Fibroblast of lung (primary cell): Measurements from ENCODE around the gene PATJ. TPM values are rescaled to one million over a fixed set of nuclear protein-coding genes. Genes with fewer than 3 reads are reported as not detected.
"Not testable (repeated sequence)": the region's sequence is repeated elsewhere in the genome, so short reads cannot be mapped to it uniquely, and the experiment has no call there.

Experiments
- DNase-seq, 2 donors: peaks; one replicate each; pipeline versions ENCODE4 v3.0.0 to v3.0.0-alpha.2; 2010; ENCODE audit warnings: low read depth in 2 of 2
- H2AFZ ChIP-seq: 2 replicates; pipeline ENCODE4 v1.5.1; 2012; ENCODE audit warnings: low read length, control low read depth, inconsistent platforms
- H3K27ac ChIP-seq: 2 replicates; pipeline ENCODE4 v1.5.1; 2011; ENCODE audit warnings: low read length, control low read depth; ENCODE audit not compliant: insufficient read depth
- H3K27me3 ChIP-seq: 2 replicates; pipeline ENCODE4 v1.5.1; 2011; ENCODE audit warnings: mild to moderate bottlenecking, low read length; ENCODE audit not compliant: control insufficient read depth, insufficient read depth
- H3K36me3 ChIP-seq: 2 replicates; pipeline ENCODE4 v1.5.1; 2011; ENCODE audit warnings: low read length; ENCODE audit not compliant: control insufficient read depth, insufficient read depth
- H3K4me1 ChIP-seq: 2 replicates; pipeline ENCODE4 v1.5.1; 2011; ENCODE audit warnings: low read length; ENCODE audit not compliant: control insufficient read depth, insufficient read depth; ENCODE audit errors: extremely low read depth
- H3K4me2 ChIP-seq: 2 replicates; pipeline ENCODE4 v1.5.1; 2011; ENCODE audit warnings: low read length, control low read depth; ENCODE audit not compliant: insufficient read depth; ENCODE audit errors: extremely low read depth
- H3K4me3 ChIP-seq, 4 experiments: fragments of 200-600 bp in 1 of 4; sonication (generic) in 1 of 4; replicated peaks in 1 of 4; 2 replicates each; pipeline ENCODE4 v1.5.1; 2011 to 2016; ENCODE audit warnings: low read length in 4 of 4, low read depth in 3 of 4, mild to moderate bottlenecking in 3 of 4, control low read depth in 2 of 4, inconsistent platforms in 1 of 4, mixed read lengths in 1 of 4; ENCODE audit not compliant: insufficient read depth in 1 of 4; ENCODE audit errors: control extremely low read depth in 1 of 4
- H3K79me2 ChIP-seq: 2 replicates; pipeline ENCODE4 v1.5.1; 2012; ENCODE audit warnings: mild to moderate bottlenecking, low read length, inconsistent platforms; ENCODE audit not compliant: control insufficient read depth, insufficient read depth
- H3K9ac ChIP-seq: 2 replicates; pipeline ENCODE4 v1.5.1; 2011; ENCODE audit warnings: mild to moderate bottlenecking, low read length, control low read depth; ENCODE audit not compliant: insufficient read depth
- H3K9me3 ChIP-seq: 2 replicates; pipeline ENCODE4 v1.5.1; 2012; ENCODE audit warnings: low read depth, low read length; ENCODE audit not compliant: control insufficient read depth, insufficient read depth
- H4K20me1 ChIP-seq: 2 replicates; pipeline ENCODE4 v1.5.1; 2011; ENCODE audit warnings: low read length; ENCODE audit not compliant: control insufficient read depth, insufficient read depth; ENCODE audit errors: extremely low read depth
- CTCF ChIP-seq, 2 donors: IDR thresholded peaks in 1 of 2; conservative IDR thresholded peaks in 1 of 2; 1 replicate in 1 of 2; 2 replicates in 1 of 2; pipeline ENCODE4 v1.5.1; 2011 to 2012; ENCODE audit warnings: low read length in 2 of 2, control low read depth in 1 of 2, inconsistent platforms in 1 of 2, low read depth in 1 of 2, mild to moderate bottlenecking in 1 of 2
- EZH2 ChIP-seq: IDR thresholded peaks from 2 replicates; pipeline ENCODE4 v1.5.1; 2012; ENCODE audit warnings: low read length, control low read depth, mild to moderate bottlenecking; ENCODE audit errors: missing control alignments
- polyA plus RNA-seq, 2 donors: library from polyadenylated mRNA; depleted of rRNA in 1 of 2; stranded (reverse) in 1 of 2; unstranded in 1 of 2; fragments of >200 nt; gene quantifications; 2 replicates each; pipeline ENCODE4 v1.2.1, GENCODE V29; 2011 to 2012; ENCODE audit warnings: missing spikeins in 1 of 2
- total RNA-seq: library from RNA; depleted of rRNA; stranded (reverse); fragments of >200 nt; gene quantifications from 2 replicates; pipeline ENCODE4 v1.2.1, GENCODE V29; 2014

The PATJ gene
- total and polyA plus RNA-seq, 2 donors (not counting 1 experiment from before 2014, with no cell fraction given): 2.5 to 12.4 TPM

DNA sequence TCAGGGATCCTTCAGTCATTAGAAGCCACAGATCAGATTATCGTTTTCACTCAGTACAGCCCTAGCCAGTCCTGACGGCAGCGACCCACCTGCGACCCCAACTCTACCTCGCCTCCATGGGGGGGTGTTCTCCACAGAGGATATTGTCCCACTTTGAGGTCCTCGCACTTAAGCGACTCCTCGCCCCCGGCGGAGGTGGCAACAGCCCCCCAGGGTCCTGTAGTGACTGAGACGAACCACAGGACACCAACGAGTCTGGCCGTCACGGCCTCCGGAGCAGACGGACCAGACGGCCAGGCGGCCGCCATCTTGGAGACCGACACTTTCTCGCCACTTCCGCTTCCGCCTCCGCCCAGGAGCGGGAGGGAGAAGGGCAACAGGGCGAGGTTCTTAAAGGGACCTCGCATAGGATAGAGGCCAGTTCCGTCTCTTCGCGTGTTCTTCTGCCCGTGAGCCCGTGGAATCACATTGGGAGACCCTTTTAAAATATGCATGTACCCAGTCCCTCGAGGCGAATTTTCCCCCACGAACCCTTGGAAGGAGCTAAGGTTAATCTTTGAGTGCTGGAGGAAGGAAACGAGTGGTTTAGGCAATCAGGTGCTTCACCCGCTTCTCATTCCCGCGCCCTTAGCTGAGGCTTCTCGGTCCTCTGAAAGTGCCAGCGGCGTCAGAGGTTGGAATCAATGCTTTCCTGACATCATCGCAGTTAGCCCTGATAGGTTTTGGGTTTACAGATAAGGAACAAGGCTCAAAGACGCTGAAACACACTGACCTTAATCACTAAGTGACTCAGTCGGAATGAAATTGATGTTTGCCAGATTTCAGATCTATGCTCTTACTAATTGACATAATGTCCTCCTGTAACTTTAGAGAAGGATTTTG, 17.2 kb upstream of the PATJ start, which contains the start of gene TM2D1:
Gene TM2D1, minus strand, starts transcription at position 329 of the 882 bp plus-strand sequence. Its CDS starts 21 bp downstream, at position 308.
- peak within 1 kb of the TSS; percentile 100 for H3K4me2 ChIP-seq
- no peak for TF ChIP-seq EZH2
- no peak for TF ChIP-seq CTCF (conservative IDR thresholded peaks at IDR 0.05 in 1 of 2, IDR thresholded peaks at IDR 0.05 in 1 of 2; ENCODE audit: low read depth in 1 of 2, low read length in 2 of 2)
- H3K9ac ChIP-seq: peak within 1 kb of the TSS; percentile 99
- peaks cover 28% of the 10 kb centered on the region for H3K79me2 ChIP-seq
- H2AFZ ChIP-seq: peak within 1 kb of the TSS; percentile 100
- H3K27me3 ChIP-seq: no peaks in the 10 kb centered on the region
- peak within 1 kb of the TSS; percentile 85 to 100 (median 98) for H3K4me3 ChIP-seq
- no peaks in the 10 kb centered on the region for H4K20me1 ChIP-seq
- peak within 1 kb of the TSS; percentile 100 for H3K27ac ChIP-seq
- H3K36me3 ChIP-seq: no peaks in the 10 kb centered on the region
- peak; percentile 86 to 88 for DNase-seq
- no peaks in the 10 kb centered on the region for H3K4me1 ChIP-seq
- H3K9me3 ChIP-seq: no peaks in the 10 kb centered on the region

DNA sequence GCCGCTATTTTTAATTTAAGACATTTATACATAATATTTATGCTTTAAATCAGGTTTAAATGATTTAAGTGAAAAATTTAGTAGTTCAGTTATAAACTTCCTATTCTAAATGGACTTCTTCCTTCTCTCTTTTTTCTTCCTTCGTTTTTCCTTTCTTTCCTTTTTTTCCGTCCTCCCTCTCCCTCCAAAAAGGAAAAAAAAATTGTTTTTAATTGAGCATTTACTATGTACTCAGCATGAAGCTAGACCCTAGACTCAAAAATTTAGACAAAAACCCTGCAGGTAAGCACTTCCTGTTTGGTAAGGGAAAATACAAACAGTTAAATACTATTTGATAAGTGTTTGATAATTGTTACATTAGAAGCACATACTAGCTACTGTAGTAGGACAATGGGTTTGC, 14.7 kb upstream of the PATJ start:
- no peak for DNase-seq
- peaks cover 23% of the 10 kb centered on the region for H3K79me2 ChIP-seq
- H2AFZ ChIP-seq: no peak overlapping the region
- TF ChIP-seq CTCF (conservative IDR thresholded peaks at IDR 0.05 in 1 of 2, IDR thresholded peaks at IDR 0.05 in 1 of 2; ENCODE audit: low read depth in 1 of 2, low read length in 2 of 2) (no peak), EZH2 (no peak)
- no peaks in the 10 kb centered on the region for H3K4me1 ChIP-seq
- H3K4me2 ChIP-seq: no peak overlapping the region
- no peaks in the 10 kb centered on the region for H4K20me1 ChIP-seq
- H3K9me3 ChIP-seq: no peaks in the 10 kb centered on the region
- H3K9ac ChIP-seq: no peak overlapping the region
- H3K36me3 ChIP-seq: no peaks in the 10 kb centered on the region
- H3K4me3 ChIP-seq: no peak overlapping the region
- H3K27me3 ChIP-seq: no peaks in the 10 kb centered on the region
- H3K27ac ChIP-seq: no peak overlapping the region

DNA sequence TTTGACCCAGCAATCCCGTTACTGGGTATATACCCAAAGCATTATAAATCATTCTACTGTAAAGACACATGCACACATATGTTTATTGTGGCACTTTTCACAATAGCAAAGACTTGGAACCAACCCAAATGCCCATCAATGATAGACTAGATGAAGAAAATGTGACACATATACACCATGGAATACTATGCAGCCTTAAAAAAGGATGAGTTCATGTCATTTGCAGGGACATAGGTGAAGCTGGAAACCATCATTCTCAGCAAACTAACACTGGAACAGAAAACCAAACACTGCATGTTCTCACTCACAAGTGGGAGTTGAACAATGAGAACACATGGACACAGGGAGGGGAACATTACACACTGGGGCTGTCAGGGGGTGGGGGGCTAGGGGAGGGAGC, 11.6 kb upstream of the PATJ start:
- not testable (repeated sequence) for H3K79me2 ChIP-seq, H3K36me3 ChIP-seq, H3K9me3 ChIP-seq, H3K9ac ChIP-seq, H3K4me2 ChIP-seq, H3K4me3 ChIP-seq, H3K4me1 ChIP-seq, H3K27me3 ChIP-seq, H2AFZ ChIP-seq, H4K20me1 ChIP-seq, DNase-seq, H3K27ac ChIP-seq
